Activated CD8-positive, alpha-beta memory T cell treated with anti-CD3 and anti-CD28 coated beads, Interleukin-2, amount 10 ng/mL, durations not matched to agents 7 days and 5 days (primary cell): ENCODE measurements around the gene H1-8. TPM values are rescaled to one million over a fixed set of nuclear protein-coding genes. Genes with fewer than 3 reads are reported as not detected.

Source experiments
- ATAC-seq: fragments of 150-1000 bp; cut with Tn5 transposase; one replicate; pipeline ENCODE4 v1.10.0; 2021; ENCODE audit warnings: moderate library complexity
- CTCF ChIA-PET: fragments of 350-600 bp; sonication (Branson Sonifier 250); formaldehyde crosslinking; loops from one replicate; lab custom pipeline; 2021; ENCODE audit warnings: antibody characterized with exemption; lab: Charles Lee
- DNase-seq: peaks from one replicate; pipeline ENCODE4 v3.0.0-alpha.2; 2020
- H3K27ac Mint-ChIP-seq: one replicate; pipeline ENCODE4 v1.8.0; 2021; ENCODE audit warnings: mild to moderate bottlenecking, mixed read lengths
- H3K27me3 Mint-ChIP-seq: one replicate; pipeline ENCODE4 v1.8.0; 2021; ENCODE audit warnings: mixed read lengths
- H3K36me3 Mint-ChIP-seq: one replicate; pipeline ENCODE4 v1.8.0; 2021; ENCODE audit warnings: mild to moderate bottlenecking, mixed read lengths
- H3K4me1 Mint-ChIP-seq: one replicate; pipeline ENCODE4 v1.8.0; 2021; ENCODE audit warnings: mixed read lengths
- H3K4me3 Mint-ChIP-seq: one replicate; pipeline ENCODE4 v1.8.0; 2021; ENCODE audit warnings: mild to moderate bottlenecking, moderate library complexity, mixed read lengths
- H3K9me3 Mint-ChIP-seq: one replicate; pipeline ENCODE4 v1.8.0; 2022; ENCODE audit warnings: low read depth, mixed read lengths
- total RNA-seq, 2 experiments: library from RNA; stranded (reverse); gene quantifications; one replicate each; pipeline ENCODE4 v1.2.3, GENCODE V29; 2021

The H1-8 gene
- total RNA-seq, 2 experiments from 2014 or later = not detected

DNA sequence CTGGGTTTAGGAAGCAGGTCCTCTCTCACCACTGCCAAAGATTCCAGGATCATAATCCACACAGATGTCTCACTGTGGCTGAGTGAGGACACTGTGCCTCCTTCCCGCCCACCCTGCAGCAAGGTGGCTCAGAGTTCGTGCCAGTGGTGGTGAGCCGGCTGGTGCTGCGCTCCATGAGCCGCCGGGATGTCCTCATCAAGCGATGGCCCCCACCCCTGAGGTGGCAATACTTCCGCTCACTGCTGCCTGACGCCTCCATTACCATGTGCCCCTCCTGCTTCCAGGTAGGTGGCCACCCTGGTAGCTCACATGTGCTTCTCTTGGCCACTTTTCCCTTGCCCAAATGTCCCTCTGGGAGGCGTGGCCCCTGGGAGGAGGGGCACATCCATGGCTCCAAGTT, 23.5 kb upstream of the H1-8 start:
- no peaks in the 10 kb centered on the region for H3K27me3 Mint-ChIP-seq
- no peaks in the 10 kb centered on the region for H3K4me1 Mint-ChIP-seq
- CTCF ChIA-PET = no interaction called here

DNA sequence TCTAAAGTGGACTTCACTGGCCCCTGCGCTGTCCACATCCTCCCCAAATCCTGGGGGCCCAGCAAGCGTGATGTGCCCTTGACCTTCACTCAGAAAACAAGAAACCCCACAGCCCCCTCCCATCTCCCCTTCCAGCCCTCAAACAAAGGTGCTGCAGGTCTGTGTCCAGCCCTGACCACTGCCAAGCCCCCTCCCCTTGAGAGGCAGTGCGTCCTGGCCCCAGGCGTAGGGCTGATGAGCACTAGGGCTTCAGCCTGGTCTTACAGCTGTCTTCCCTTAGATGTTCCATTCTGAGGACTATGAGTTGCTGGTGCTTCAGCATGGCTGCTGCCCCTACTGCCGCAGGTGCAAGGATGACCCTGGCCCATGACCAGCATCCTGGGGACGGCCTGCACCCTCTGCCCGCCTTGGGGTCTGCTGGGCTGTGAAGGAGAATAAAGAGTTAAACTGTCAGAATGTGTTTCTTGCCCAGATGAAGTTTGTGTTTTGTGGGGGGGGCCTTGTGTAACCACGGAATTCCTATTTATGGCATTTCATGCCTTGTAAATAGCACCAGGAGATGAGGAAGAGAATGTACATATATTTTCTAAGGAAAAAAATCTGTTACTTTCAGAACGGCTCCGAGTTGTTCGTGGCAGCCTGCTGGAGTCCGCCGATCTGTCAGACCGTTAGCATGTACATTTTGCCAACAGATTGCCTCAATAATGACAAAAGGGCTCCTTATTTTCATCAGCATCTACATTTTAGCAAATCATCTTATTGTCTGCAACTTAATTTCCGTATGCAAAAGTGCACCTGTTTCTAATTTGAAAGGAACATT, 22.9 kb upstream of the H1-8 start:
- CTCF ChIA-PET = no interaction called here
- ATAC-seq (no peak), DNase-seq (no peak)
- Mint-ChIP-seq H3K4me1 (no peaks in the 10 kb centered on the region), H3K27ac (no peak overlapping the region), H3K36me3 (no peaks in the 10 kb centered on the region), H3K9me3 (no peaks in the 10 kb centered on the region), H3K4me3 (no peak overlapping the region), H3K27me3 (no peaks in the 10 kb centered on the region)

More for the DNA sequence above, 23.5 kb upstream of the H1-8 start:
- ATAC-seq (no peak), DNase-seq (no peak)
- Mint-ChIP-seq H3K36me3 (no peaks in the 10 kb centered on the region), H3K4me3 (no peak overlapping the region), H3K27ac (no peak overlapping the region), H3K9me3 (no peaks in the 10 kb centered on the region)

DNA sequence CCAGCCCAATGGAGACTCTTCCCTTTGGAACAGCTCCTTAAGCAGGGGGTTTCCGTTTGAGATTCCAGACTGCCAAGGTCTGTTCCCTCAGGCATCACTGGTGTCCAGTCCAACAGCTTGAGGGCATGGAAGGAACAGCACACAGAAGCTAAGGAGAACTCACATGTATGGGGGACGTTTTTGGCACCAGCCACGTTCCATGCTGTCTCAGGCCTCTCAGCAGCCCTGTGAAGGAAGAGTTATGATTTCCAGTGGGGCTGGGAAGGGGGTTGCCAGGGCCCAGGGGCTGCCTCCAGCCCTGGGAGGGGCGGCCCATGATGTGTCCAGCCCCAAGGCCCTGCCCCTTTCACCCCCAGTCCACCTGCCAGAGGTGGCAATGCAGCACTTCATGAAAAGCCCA, 22.0 kb upstream of the H1-8 start:
- H3K9me3 Mint-ChIP-seq = no peaks in the 10 kb centered on the region
- CTCF ChIA-PET = no interaction called here
- H3K27ac Mint-ChIP-seq = no peak overlapping the region
- no peak overlapping the region for H3K4me3 Mint-ChIP-seq
- DNase-seq (no peak), ATAC-seq (no peak)
- no peaks in the 10 kb centered on the region for H3K27me3 Mint-ChIP-seq
- H3K36me3 Mint-ChIP-seq = no peaks in the 10 kb centered on the region
- H3K4me1 Mint-ChIP-seq = no peaks in the 10 kb centered on the region

DNA sequence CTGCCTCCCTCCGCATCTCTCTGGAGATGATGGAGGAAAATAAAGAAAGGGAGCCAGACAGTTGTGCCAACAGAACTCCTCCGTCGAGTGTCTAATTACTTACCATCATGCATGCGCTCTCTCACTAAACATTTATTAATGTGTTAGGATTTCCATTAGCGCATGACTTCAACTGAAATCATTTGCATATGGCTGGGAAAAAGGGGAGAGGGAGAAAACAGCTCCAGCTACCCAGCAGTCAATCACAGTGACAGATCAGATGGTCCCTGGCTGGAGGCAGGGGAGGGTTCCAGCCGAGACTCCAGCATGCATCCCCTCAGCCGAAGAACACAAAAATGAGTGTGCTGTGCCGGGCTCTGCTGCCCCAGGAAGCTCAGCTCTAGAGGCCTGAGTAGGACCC, 21.4 kb upstream of the H1-8 start:
- H3K36me3 Mint-ChIP-seq = no peaks in the 10 kb centered on the region
- no peaks in the 10 kb centered on the region for H3K4me1 Mint-ChIP-seq
- no peaks in the 10 kb centered on the region for H3K27me3 Mint-ChIP-seq
- DNase-seq (no peak), ATAC-seq (no peak)
- H3K4me3 Mint-ChIP-seq = no peak overlapping the region
- no peaks in the 10 kb centered on the region for H3K9me3 Mint-ChIP-seq
- CTCF ChIA-PET = no interaction called here
- H3K27ac Mint-ChIP-seq = no peak overlapping the region

DNA sequence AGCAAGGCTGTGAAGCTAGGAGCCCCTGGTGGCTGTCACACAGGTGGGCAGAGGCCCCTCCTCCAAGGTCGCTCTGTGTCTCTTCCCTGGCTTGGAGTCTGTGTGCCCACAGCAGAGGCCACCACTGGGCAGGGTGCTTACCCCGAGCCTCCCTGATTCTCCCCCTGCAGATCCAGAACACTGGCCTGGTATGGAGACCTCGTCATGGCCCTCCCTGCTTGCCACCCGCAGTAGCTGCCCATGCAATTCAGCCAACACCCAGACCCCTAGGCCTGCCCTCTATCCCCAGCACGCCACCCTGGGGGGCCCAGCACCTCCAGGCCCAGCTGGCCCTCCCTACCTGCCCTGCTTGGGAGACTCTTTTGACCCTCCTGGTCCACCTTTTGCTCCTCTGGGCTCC, 20.0 kb upstream of the H1-8 start:
- Mint-ChIP-seq H3K27ac (no peak overlapping the region), H3K4me3 (no peak overlapping the region)
- CTCF ChIA-PET = interaction anchor here (1.3 kb wide), 1 partner anchor 54 kb away, joined by 4 read pairs; no protein-coding TSS in a partner anchor

DNA sequence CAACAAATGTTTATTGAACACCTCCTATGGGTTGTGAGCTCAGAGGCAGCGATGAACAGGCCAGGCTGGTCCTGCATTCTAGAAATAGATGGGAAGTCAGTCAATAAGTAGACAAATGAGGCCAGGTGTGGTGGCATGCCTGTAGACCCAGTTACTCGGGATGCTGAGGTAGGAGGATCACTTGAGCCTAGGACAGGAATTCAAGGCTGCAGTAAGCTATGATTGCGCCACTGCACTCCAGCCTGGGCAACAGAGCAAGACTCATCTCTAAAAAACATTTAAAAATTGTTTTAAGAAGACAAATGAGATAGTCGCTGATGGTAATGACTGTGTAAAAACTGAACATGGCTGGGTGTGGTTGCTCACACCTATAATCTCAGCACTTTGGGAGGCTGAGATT, 18.9 kb upstream of the H1-8 start:
- Mint-ChIP-seq H3K27ac (no peak overlapping the region), H3K4me3 (no peak overlapping the region), H3K27me3 (no peaks in the 10 kb centered on the region), H3K36me3 (no peaks in the 10 kb centered on the region), H3K9me3 (no peaks in the 10 kb centered on the region), H3K4me1 (no peaks in the 10 kb centered on the region)
- CTCF ChIA-PET = interaction anchor here (1.2 to 1.3 kb wide), 2 partner anchors 11 to 53 kb away, joined by 3 to 4 read pairs; no protein-coding TSS in a partner anchor
- ATAC-seq (no peak), DNase-seq (no peak)

More for the DNA sequence above, 20.0 kb upstream of the H1-8 start:
- H3K4me1 Mint-ChIP-seq = no peaks in the 10 kb centered on the region
- DNase-seq (no peak), ATAC-seq (no peak)
- no peaks in the 10 kb centered on the region for H3K9me3 Mint-ChIP-seq
- no peaks in the 10 kb centered on the region for H3K27me3 Mint-ChIP-seq
- no peaks in the 10 kb centered on the region for H3K36me3 Mint-ChIP-seq

DNA sequence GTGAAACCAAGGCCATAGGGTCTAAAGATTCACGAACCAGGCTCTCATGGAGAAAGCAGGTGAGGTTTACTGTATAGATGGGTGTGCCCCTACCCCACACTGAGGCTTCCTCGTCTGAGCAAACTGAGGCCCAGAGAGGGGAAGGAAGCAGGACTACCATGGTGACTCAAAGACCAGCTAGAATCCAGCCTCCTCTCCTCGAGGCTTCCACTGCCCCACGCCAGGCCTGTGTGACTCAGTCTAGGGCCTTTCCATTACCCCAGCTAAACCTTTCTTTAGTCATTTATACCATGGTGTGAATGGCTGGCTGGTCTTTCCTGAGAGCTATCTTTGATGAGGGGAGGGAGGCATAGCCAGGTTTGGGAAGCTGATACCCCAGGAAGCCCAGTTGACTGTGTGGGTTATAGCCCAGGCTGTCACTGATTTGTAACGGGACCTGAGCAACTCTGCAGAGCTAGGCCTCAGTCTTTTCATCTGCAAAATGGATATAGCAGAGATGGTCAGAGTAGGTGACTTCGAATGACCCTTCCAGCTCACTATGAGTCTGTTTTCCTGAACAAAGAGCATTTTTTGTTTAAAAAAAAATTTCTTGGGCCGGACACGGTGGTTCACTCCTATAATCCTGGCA, 17.5 kb upstream of the H1-8 start:
- Mint-ChIP-seq H3K9me3 (no peaks in the 10 kb centered on the region), H3K36me3 (no peaks in the 10 kb centered on the region), H3K4me3 (no peak overlapping the region), H3K27ac (no peak overlapping the region), H3K4me1 (no peaks in the 10 kb centered on the region), H3K27me3 (no peaks in the 10 kb centered on the region)
- ATAC-seq (no peak), DNase-seq (no peak)
- CTCF ChIA-PET = interaction anchor here (1.5 kb wide), 1 partner anchor 35 kb away, joined by 5 read pairs; no protein-coding TSS in a partner anchor

DNA sequence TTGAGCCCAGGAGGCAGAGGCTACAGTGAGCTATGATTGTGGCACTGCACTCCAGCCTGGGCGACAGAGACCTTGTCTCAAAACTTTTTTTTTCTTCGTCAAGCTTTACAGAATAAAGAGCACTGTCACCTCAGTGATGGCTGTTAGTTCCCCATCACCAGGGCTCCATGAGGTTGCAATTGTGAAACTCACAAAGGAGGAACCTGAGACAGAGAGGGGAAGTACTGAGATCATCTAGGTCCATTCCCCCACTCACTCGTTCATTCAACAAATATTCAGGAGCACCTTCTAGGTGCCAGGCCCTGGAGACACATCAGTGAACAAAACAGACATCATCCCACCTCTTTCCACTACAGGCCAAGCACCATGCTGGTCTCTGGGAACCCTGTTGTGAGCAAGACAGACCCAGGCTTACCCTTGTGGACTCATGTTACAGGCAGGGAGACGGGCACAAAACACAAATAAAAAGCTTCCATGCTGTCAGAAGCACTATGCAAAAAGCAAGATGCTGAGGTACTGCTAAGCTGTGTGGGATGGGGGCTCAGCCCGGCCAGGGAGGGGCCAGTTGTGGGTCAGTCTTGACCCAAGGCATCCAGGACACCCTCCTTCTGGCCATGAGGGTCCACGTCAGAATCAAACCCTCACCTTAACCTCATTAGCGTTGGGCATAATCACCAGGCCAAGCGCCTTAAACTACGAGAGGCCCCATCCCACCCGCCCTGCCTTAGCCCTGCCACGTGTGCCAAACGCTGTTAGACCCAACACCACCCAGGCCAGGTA, 16.7 kb upstream of the H1-8 start:
- no peaks in the 10 kb centered on the region for H3K36me3 Mint-ChIP-seq
- ATAC-seq = no peak
- H3K4me1 Mint-ChIP-seq = no peaks in the 10 kb centered on the region
- H3K27me3 Mint-ChIP-seq = no peaks in the 10 kb centered on the region
- no peak overlapping the region for H3K4me3 Mint-ChIP-seq
- H3K27ac Mint-ChIP-seq = no peak overlapping the region
- no peak for DNase-seq
- CTCF ChIA-PET = interaction anchor here (1.5 kb wide), 1 partner anchor 36 kb away, joined by 5 read pairs; no protein-coding TSS in a partner anchor
- H3K9me3 Mint-ChIP-seq = no peaks in the 10 kb centered on the region

DNA sequence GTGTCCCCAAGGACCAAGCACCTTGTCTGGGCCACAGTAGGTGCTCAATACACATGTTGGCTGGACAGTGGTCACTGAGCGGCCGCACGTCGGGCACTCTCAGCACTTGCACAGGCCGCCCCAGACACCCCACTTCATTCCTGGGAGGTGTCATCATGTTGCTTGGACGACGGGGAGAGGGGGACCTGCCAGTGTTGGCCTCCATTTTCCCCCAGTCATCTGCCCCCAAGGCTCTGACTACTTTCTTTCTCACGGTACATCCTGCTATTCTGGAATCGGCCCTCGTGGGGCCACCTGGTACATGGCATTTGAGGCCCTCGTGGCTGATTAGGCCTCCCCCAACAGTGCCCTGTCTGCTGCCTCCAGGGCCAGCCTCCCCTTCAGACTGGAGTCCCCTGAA, 15.7 kb upstream of the H1-8 start:
- DNase-seq (no peak), ATAC-seq (no peak)
- Mint-ChIP-seq H3K4me3 (no peak overlapping the region), H3K4me1 (no peaks in the 10 kb centered on the region), H3K27ac (no peak overlapping the region), H3K9me3 (no peaks in the 10 kb centered on the region), H3K27me3 (no peaks in the 10 kb centered on the region), H3K36me3 (no peaks in the 10 kb centered on the region)
- CTCF ChIA-PET = no interaction called here

DNA sequence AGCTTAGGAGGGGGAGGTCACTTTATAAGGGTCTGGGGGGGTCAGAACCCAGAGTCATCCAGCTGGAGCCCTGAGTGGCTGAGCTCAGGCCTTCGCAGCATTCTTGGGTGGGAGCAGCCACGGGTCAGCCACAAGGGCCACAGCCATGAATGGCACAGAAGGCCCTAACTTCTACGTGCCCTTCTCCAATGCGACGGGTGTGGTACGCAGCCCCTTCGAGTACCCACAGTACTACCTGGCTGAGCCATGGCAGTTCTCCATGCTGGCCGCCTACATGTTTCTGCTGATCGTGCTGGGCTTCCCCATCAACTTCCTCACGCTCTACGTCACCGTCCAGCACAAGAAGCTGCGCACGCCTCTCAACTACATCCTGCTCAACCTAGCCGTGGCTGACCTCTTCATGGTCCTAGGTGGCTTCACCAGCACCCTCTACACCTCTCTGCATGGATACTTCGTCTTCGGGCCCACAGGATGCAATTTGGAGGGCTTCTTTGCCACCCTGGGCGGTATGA, 14.3 kb upstream of the H1-8 start, which contains the start of gene RHO:
RHO (plus strand) TSS at position 51 of the 512 bp plus-strand sequence; CDS start at position 146, 95 bp downstream.
- Mint-ChIP-seq H3K4me3 (no peak within 1 kb of the TSS), H3K9me3 (no peaks in the 10 kb centered on the region), H3K4me1 (no peaks in the 10 kb centered on the region), H3K36me3 (no peaks in the 10 kb centered on the region), H3K27ac (no peak within 1 kb of the TSS), H3K27me3 (no peaks in the 10 kb centered on the region)
- ATAC-seq = no peak
- CTCF ChIA-PET = no interaction called here
- DNase-seq = no peak

DNA sequence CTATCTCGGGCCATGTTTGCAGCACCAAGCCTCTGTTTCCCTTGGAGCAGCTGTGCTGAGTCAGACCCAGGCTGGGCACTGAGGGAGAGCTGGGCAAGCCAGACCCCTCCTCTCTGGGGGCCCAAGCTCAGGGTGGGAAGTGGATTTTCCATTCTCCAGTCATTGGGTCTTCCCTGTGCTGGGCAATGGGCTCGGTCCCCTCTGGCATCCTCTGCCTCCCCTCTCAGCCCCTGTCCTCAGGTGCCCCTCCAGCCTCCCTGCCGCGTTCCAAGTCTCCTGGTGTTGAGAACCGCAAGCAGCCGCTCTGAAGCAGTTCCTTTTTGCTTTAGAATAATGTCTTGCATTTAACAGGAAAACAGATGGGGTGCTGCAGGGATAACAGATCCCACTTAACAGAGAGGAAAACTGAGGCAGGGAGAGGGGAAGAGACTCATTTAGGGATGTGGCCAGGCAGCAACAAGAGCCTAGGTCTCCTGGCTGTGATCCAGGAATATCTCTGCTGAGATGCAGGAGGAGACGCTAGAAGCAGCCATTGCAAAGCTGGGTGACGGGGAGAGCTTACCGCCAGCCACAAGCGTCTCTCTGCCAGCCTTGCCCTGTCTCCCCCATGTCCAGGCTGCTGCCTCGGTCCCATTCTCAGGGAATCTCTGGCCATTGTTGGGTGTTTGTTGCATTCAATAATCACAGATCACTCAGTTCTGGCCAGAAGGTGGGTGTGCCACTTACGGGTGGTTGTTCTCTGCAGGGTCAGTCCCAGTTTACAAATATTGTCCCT, 13.4 kb upstream of the H1-8 start:
- Mint-ChIP-seq H3K4me3 (no peak overlapping the region), H3K36me3 (no peaks in the 10 kb centered on the region), H3K4me1 (no peaks in the 10 kb centered on the region), H3K9me3 (no peaks in the 10 kb centered on the region), H3K27ac (no peak overlapping the region), H3K27me3 (no peaks in the 10 kb centered on the region)
- ATAC-seq (no peak), DNase-seq (no peak)
- CTCF ChIA-PET = no interaction called here

DNA sequence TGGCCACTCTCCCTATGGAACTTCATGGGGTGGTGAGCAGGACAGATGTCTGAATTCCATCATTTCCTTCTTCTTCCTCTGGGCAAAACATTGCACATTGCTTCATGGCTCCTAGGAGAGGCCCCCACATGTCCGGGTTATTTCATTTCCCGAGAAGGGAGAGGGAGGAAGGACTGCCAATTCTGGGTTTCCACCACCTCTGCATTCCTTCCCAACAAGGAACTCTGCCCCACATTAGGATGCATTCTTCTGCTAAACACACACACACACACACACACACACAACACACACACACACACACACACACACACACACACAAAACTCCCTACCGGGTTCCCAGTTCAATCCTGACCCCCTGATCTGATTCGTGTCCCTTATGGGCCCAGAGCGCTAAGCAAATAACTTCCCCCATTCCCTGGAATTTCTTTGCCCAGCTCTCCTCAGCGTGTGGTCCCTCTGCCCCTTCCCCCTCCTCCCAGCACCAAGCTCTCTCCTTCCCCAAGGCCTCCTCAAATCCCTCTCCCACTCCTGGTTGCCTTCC, 12.7 kb upstream of the H1-8 start:
- CTCF ChIA-PET = interaction anchor here (0.7 kb wide), 1 partner anchor 398 kb away, joined by 3 read pairs; no protein-coding TSS in a partner anchor
- Mint-ChIP-seq H3K9me3 (no peaks in the 10 kb centered on the region), H3K4me1 (no peaks in the 10 kb centered on the region), H3K4me3 (no peak overlapping the region), H3K27me3 (no peaks in the 10 kb centered on the region), H3K27ac (no peak overlapping the region), H3K36me3 (no peaks in the 10 kb centered on the region)
- no peak for DNase-seq
- ATAC-seq = no peak
